ENCODE measurements around the gene SLIT1.

The SLIT1 gene

DNA sequence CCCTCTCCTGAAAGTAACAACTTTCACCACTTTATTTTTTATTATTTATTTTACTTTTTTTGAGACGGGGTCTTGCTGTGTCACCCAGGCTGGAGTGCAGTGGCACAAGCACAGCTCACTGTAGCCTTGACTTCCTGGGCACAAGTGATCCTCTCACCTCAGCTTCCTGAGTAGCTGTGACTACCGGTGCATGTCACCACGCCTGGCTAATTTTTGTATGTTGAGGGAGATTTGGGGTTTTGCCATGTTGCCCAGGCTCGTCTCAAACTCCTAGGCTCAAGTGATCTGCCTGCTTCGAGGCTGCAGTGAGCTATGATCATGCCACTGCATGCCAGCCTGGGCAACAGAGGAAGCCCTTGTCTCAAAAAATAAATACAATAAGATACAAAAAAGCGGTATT lies 14.9 kb upstream of the SLIT1 start:
- no peak for DNase-seq (ENCODE audit: low spot score)

DNA sequence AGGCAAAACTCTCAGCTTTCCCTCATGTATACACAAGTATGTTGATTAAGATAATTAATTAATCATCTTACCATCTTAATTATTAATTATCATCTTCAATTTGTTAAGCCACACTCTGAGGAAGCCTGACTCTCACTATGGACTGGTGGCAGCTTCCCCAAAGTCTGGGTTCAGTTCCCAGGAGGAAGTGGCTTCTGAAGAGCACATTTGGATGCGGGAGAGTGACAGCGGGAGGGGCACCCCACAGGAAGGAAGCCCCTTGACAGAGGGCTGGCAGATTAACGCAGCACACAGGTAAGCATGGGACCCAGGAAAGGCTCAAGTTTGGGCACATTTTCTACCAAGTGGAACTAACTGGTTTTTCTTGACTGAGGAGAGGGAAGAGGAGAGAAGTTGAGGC lies 13.4 kb upstream of the SLIT1 start:
- no peak for DNase-seq (ENCODE audit: low spot score)

DNA sequence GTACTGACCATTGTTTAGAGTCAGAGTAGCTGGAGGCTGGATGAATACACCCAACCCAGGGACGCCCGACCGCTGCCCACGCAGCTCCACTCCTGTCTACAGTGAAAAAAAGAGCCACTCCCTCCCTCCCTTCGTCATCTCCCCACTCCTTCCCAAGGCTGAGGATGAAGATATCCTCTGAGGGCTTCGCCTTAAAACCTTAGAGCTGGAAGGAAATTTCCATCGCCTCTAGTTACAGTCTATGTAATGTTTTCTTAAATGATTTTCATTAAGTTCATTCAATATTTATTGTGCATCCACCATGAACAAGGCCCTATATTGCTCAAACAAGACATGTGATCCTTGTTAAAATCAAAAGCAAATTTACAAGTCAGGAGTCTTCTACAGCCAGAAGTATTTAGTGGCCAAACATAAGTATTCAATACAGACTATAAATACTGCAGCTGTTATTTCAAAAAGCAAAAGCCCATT lies 11.3 kb upstream of the SLIT1 start:
- no peak for DNase-seq (ENCODE audit: low spot score)

DNA sequence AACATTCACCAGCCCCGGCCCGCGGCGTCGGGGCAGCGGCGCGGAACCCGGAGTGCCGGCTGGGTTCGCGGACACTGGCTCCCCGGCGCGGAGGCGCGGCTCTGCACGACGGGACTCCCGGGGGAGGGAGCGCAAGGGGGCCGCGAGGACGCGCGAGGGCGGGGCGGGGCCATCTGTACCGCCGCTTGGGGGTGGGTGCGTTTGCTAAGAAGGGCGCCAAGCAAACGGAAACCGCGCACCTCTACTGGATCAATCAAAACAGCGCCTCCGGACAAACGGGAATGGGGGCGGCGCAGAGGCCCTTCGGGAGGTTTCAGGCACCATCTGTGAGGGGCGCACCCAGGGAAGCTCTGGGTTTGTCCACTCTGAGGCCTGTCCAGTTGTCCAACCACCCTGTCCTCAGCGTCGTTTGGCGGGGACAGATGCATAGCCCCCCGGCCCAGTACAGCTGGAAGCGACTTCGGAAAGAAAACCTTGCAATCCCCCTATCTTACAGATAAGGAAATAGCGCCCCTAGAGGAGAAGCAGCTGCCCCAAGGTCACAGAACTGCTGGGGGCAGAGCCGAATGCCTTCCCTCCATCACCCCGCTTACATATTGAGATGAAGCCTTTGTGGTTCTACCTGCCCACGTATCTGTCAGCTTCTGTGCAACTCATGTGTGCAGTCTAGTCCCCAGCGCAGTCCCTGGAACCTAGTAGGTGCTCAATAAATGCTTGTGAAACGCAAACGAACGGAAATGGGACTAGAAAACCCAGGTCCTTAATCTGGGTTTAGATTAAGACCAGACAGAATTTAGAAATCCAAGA lies 10.7 kb upstream of the SLIT1 start:
- DNase-seq (ENCODE audit: low spot score), result peak; percentile 84

DNA sequence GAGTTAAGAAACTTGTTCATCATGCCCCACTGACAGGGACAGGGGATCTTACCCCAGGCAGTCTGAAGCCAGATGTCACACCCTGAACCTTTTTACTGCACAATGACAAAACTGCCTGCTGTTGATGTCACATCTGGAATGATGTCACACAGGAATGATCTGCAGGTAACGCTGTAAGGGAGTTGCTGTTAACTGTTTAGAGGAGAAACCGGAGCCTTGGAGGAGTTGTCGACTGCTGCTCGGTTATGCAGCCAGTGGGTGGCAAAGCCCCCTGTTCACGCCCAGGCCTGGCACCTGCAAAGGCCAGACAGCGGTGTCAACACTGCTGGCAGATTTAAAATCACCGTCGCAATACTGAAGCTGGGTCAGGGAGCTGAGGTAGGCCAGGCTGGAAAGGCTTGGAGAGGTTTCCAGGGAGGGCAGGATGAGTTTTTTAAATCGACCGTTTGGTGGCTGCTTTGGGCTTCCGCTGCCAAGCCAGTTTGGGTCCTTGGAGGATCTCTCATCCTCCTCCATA lies 10.0 kb upstream of the SLIT1 start:
- peak; percentile 20 for DNase-seq (ENCODE audit: low spot score)

DNA sequence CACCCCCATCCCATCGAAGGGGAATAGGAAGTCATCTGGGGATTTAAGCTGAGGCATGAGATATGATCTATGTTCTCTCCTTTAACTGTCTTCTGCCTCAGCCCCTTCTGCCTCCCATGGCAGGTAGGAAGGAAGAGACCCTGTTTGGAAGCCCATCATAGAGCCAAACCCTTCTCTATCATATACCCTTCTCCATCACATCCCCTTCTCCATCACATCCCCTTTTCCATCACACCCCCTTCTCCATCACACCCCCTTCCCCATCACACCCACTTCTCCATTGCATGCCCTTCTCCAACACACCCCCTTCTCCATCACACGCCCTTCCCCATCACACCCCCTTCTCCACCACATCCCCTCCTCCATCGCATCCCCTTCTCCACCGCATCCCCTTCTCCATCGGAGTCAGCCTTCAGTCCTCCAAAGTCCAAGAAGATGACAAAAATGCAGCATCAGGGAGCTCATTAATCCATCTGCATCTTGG lies 7.2 kb upstream of the SLIT1 start:
- no peak for DNase-seq (ENCODE audit: low spot score)

DNA sequence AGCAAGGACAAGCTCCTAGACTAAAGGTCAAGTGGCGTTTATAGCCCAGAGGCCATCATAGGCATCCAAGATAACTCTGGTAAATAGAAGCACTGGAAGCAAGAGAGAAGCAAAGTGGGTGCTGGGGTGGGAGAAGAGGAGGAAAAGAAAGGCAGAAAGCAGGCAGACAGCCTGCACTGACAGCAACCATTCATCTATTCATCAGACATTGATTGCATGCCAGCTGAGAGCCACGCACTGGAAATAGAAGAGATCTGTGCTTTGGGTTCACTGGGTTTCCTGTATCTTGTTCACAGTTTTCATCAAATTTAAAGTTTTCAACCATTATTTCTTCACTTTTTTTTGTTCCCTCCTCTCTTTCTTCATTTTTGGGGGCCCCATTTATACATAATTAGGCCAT lies 4.7 kb upstream of the SLIT1 start:
- DNase-seq (ENCODE audit: low spot score), result no peak

DNA sequence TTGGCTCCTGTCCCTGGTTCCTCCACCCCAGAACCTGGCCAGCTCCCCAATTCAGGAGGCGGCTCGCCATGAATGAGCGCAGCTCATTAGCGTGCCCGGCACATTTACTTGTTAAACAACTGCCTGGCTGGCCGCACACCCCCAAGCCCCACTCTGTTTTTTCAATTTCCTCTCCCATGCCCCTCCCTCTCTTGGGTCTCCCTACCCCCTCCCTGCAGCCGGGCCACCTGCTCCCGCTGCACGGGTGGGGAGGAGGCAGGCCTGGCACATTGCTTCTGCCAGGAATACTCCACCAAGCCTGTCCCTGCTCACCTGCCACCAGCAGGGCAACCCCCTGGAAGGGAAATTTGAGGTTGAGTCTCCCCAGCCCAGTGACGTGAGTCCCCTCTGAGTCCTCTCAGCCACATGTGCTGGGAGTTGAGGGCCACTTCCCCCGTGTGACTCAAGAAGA lies 2.5 kb upstream of the SLIT1 start:
- DNase-seq (ENCODE audit: low spot score), result no peak

DNA sequence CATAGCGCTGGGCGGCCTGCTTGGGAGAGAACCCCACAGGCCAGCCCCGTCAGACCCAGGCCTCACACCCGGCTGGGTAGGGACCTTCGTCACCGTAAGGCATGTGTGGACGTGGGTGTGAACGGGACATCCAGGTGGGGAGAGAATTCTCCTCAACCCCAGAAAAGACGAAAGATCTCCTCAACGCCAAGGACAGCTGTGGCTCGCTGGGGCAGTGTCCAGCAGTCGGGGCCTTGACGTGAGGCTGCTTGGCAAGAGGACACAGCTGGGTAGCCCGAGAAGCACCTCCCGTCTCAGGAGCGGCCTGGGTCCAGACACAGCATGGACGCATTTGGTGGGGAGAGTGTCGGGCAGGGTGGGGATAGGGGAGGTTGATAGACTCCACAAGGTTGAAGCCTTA lies 1.2 kb upstream of the SLIT1 start:
- no peak for DNase-seq (ENCODE audit: low spot score)

DNA sequence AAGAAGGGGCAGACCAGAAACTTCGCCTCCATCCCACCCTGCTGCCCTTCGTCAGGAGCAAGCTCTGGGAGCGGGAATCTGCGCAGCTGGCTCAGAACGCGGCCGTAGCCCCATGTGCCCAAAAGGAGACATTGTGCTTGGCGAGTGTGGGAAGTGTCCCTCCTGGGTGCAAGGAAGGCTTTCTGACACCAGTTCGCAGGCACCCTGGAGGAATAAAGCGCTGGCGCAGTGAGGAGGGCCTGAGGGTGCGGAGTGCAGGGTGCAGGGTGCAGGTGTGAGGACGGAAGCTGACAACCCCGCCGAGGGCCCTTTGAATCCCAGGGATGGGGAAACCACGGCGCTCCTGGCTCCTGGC lies 811 bp downstream of the SLIT1 start:
- no peak for DNase-seq (ENCODE audit: low spot score)

DNA sequence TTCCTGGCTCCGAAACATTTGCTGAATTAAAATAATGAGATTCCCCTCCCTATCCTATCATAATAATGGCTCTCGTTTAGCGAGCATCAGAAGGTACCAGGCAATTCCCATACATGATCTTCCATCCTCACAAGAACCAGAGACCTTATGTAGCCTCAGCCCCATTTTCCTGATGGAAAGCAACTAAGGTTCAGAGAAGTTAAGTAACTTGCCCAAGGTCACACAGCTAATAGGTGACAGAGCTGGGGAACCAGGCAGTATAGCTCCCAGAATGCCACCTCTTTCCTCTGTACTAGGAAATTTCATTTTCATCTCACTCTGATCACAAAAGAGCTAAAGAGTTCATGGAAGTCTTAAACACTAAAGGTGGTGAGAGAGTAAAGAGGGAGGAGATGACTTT lies 2.4 kb downstream of the SLIT1 start:
- DNase-seq (ENCODE audit: low spot score), result no peak

DNA sequence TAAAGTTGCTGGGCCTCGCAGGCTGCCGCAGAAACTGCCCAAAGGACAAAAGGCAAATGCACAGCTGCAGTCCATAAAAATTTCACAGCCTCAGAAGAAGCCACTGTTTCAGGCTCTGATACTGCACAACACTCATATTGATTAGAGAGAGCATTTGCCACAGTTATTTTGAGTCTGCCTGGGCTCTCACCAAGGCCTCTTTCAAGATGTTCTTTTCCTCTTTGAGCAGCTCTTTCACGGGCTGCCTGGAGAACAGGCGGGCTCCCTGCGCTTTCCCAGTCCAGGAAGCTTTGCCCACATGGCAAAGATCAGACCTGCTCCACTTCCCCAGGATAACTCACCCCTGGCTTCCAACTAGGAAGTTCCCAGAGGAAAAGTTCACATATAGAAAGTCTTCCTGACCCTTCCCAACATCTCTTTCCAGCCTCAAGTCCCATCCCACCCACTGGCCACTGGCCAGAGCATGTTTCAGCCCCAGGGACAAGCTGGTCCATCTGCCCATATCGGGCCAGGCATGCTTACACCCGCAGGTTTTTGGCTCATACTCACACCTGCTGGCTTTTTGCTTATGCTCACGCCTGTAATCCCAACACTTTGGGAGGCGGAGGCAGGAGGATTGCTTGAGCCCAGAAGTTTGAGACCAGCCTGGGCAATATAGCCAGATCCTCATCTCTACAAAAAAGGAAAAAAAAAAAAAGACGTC lies 3.3 kb downstream of the SLIT1 start:
- no peak for DNase-seq (ENCODE audit: low spot score)

DNA sequence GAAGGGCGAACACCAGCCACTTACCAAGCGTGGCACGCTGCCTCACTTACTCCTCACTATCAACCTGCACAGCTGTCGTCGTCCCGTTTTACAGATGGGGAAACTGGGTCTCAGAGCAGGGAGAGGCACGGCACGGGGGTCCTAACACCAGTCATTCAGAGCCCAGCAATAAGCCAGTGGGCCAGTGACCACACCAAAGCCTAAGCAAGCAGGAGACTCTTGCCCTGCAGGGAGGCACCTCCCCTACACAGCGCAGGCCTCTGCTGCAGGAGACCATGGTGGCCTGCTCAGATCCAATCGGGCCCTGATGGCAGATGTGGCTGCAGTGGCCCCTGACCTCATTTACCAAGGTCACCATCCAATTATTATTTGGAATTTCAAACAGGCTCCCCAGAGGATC lies 4.8 kb downstream of the SLIT1 start:
- DNase-seq (ENCODE audit: low spot score), result no peak

DNA sequence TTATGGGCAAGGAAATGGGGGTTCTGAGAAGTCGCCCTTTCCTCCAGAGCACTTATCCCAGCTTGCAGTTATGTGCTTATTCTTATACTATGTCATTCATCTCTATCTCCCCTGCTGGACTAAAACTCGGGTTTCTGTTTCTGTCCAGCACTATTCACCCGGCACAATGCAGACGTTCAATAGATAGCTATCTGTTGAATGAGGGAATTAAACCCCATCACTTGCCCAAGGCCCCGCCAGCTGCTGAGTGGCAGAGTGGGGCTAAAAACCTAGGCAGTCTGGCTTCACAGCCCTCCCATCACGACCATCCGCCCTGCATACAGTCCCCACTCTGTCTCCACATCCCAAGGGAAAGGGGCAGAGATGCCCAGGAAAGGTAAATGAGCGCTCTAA lies 5.4 kb downstream of the SLIT1 start:
- no peak for DNase-seq (ENCODE audit: low spot score)

DNA sequence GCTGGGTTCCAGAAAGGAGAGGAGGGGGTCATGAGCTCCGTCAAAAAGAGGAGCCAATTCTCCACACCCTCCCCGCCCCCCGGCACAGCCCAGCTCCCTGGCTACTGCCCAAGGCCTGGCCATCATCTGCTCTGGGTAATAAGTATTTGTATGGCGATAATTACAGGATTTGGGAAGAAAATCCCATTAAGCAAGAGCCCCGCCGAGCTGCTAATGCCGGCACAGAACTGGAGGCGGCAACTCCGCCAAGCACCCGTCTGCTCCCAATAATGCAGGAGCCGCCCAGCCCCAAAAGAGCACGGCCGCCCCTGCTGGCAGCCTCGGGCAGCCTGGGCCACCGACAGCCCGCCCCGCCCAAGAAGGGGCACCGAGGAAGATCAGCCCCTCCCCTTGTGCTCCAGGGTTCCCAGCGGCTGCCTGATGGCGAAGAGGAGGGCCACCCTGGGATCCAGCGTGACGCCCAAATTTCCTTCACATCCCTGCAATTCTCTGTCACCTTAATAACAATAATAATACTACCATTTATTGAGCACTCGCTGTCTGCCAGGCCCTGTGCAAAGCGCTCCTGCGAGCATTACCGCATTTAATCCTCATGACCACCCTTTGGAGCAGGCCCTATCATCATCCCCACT lies 5.9 kb downstream of the SLIT1 start:
- no peak for DNase-seq (ENCODE audit: low spot score)

DNA sequence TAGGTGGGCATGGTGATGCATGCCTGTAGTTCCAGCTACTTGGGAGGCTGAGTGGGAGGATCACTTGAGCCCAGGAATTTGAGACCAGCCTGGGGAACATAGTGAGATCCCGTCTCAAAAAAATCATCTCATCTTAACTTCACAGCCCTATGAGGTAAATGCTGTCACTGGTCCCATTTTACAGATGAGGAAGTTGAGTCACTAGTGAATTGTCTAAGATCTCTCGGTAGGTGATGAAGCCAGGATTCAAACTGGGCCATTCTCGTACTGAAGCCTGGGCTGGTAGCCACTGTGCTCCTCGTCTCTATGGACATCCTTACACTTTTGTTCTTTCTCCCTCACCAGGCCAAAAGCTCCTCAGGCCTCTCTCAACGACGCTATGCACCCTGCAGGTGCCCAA lies 6.4 kb downstream of the SLIT1 start:
- DNase-seq (ENCODE audit: low spot score), result no peak

DNA sequence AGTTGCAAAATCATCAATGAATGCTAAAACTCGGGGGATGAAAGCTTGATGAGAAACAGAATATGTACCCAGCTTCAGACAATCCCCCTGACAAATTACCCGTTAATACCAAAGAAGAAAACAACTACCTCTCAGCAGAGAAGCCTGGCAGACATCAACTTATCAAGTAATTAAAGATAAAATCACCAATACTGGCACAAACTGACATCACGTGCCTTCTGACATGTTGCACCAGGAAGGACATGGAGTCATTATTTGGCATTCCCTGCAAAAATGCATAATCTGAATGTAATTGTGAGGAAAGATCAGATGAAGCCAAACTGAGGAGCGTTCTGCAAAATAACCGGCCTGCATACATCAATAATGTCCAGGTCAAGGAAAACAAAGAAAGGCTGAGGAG lies 7.7 kb downstream of the SLIT1 start:
- no peak for DNase-seq (ENCODE audit: low spot score)

DNA sequence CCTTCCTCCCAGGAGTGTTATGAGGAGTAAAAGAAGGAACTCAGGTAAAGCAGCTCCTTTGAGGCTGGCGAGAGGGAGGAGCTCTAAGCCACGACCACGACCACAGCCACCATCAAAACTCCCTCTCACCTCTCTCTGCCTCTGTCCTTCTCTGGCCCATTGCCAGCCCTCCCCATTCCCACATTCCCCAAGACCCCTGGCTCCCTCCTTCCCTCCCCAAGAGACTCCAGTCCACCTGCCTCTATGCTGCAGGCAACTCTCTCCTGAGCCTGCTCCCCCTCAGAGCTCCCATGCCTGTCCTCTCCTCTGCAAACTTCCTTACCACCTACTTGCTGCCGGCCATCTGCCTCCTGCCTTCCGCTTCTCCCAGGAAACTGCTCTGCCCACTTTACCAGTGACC lies 9.5 kb downstream of the SLIT1 start:
- DNase-seq (ENCODE audit: low spot score), result no peak

DNA sequence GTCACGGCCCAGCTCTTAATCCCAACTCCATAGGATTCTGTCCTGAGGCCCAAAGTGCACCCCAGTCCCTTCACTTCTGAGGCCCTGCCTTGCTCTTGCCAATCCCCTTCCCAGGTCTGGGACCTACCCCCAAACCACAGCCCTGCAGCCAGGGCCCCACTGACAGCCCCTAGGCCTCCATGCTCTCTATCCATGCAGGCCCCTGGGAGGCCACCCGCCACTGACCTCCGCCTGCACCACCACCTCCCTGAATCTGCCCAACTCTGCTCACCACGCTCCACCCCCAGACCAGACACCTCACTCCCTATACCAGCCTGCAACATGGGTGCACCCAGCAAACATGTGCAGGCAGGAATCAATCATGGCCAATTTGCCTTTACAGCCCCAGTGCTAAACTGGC lies 10.2 kb downstream of the SLIT1 start:
- no peak for DNase-seq (ENCODE audit: low spot score)

DNA sequence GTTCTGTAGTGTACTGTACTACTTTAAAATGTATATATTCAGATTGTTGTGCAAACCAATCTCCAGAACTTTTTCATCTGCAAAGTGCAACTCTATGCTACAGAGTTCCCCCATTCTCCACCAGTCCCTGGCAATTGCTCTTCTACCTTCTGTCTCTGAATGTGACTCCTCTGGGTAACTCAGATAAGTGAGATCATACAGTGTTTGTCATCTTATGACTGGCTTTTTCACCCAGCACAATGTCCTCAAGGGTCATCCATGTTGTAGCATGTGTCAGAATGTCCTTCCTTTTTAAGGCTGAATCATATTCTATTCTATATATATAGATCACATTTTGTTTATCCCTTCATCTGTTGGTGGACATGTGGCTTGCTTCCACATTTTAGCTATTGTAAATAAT lies 10.8 kb downstream of the SLIT1 start:
- DNase-seq (ENCODE audit: low spot score), result no peak

DNA sequence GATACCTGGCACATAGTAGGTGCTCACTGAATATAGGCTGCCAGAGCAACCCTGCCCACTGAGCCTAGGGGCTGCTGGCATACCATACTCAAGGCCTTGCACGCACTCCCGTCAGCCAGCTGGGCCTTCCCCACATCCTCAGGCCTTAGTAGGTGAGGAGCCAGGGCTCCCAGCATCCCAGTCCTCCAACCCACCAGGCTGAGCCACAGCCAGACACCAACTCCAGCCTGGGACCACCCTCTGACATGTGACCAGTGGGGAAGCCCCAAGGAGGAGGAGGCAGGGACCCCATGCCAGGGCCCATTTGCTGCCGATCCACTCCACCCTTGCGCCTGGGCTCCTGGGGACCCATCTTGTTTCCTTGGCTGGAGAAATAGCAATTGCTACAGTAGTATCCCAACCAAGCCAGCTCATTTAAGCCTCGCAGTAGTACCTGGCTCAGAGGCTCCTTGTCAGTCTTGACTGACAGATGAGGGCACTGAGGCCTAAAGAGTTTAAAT lies 11.4 kb downstream of the SLIT1 start:
- DNase-seq (ENCODE audit: low spot score), result no peak

DNA sequence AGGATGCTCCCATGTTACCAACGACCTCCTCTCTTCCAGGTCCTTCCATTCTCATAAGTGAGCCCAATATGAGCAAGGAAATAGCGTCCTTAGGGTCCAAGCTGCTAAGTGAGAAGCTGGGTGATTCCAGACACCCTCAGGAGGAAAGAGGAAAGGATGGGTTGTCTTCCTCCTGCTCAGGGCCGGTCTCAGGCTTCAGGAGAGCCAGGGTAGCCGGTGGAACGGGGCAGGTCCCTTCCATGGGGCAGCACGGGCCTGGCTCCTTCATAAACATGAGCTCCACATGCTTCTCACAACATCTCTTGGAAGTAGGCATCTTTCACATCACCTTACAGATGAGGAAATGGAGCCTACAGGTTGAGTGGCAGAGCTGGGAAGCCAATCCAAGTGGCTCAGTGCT lies 12.7 kb downstream of the SLIT1 start:
- no peak for DNase-seq (ENCODE audit: low spot score)

DNA sequence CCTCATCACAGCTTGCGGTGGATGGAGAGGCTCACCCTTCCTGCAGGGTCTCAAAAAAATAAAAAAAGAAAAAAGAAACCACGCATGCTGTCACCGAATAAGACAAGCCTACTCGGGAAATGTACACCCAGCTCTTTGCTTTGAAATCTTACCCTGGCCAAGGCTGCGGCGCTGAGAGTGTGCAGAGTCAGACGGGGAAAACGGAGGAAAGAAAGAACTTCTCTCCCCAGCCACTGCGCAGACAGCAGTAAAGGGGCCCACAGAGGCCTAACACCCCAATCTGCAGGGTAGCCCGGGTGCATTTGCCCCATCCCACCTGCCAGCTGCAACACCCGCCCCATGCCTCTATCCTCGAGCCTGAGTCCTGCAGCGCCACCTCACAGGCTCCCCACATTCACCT lies 14.8 kb downstream of the SLIT1 start:
- no peak for DNase-seq (ENCODE audit: low spot score)
